GM21717 (cell line): ENCODE results near the gene ZNF469.

Source experiments
- ATAC-seq: cut with Tn5 transposase; IDR thresholded peaks from one replicate; pipeline ENCODE4 v1.9.1; 2021; ENCODE audit warnings: mild to moderate bottlenecking, moderate library complexity; ENCODE audit not compliant: unreplicated experiment

Gene ZNF469, protein sequence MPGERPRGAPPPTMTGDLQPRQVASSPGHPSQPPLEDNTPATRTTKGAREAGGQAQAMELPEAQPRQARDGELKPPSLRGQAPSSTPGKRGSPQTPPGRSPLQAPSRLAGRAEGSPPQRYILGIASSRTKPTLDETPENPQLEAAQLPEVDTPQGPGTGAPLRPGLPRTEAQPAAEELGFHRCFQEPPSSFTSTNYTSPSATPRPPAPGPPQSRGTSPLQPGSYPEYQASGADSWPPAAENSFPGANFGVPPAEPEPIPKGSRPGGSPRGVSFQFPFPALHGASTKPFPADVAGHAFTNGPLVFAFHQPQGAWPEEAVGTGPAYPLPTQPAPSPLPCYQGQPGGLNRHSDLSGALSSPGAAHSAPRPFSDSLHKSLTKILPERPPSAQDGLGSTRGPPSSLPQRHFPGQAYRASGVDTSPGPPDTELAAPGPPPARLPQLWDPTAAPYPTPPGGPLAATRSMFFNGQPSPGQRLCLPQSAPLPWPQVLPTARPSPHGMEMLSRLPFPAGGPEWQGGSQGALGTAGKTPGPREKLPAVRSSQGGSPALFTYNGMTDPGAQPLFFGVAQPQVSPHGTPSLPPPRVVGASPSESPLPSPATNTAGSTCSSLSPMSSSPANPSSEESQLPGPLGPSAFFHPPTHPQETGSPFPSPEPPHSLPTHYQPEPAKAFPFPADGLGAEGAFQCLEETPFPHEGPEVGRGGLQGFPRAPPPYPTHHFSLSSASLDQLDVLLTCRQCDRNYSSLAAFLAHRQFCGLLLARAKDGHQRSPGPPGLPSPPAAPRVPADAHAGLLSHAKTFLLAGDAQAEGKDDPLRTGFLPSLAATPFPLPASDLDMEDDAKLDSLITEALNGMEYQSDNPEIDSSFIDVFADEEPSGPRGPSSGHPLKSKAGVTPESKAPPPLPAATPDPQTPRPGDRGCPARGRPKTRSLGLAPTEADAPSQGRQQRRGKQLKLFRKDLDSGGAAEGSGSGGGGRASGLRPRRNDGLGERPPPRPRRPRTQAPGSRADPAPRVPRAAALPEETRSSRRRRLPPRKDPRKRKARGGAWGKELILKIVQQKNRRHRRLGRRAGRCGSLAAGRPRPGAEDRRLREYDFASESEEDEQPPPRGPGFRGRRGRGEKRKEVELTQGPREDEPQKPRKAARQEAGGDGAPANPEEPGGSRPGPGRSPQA (N-terminal part only)

DNA sequence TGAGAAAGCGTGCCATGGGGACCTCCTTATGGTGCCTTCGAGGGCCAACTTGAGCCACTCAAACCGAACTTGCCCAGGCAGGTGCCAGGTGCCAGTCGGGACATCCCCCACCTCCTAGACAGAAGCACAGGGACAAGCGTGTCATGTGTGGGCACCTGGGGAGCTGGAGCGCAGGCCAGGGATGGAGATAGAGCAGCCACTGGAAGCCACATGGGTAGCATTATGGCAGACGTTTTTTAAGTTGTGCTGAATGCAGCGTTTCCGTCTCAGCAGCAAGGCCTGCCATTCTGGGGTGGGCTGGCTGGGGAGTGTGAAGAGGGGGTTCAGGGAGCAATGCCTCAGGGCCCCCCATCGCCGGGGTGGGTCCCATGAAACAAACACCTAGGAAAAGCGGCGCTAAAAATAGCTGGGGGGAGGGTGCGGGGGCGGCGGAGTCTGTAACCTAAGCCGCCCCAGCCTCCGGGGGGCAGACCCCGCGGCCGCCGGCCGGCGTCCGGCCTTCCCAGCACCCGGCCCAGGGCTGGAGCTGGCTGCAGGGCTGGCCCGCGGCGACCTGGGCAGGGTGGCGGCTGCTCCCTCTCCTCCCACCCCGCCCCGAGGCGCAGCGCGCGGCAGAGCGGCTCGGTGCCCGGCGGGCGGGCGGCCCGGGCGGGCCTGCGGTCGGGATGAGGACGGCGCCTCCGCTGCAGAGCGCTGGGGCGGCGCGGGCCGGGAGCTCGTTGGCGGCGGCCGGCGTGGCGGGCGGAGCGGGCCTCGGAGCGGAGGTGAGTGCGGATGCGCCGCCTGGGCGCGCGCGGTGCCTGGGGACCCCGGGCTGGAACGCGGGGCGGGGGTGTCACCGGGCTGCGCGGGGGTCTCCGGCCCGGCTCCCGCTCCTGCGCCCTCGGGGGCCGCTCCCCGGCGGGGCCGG lies at the start of gene ZNF469:
Gene ZNF469, plus strand, starts transcription at position 469 of the 910 bp plus-strand sequence. CDS start 44,512 bp downstream, outside the sequence.
- no peak for ATAC-seq

DNA sequence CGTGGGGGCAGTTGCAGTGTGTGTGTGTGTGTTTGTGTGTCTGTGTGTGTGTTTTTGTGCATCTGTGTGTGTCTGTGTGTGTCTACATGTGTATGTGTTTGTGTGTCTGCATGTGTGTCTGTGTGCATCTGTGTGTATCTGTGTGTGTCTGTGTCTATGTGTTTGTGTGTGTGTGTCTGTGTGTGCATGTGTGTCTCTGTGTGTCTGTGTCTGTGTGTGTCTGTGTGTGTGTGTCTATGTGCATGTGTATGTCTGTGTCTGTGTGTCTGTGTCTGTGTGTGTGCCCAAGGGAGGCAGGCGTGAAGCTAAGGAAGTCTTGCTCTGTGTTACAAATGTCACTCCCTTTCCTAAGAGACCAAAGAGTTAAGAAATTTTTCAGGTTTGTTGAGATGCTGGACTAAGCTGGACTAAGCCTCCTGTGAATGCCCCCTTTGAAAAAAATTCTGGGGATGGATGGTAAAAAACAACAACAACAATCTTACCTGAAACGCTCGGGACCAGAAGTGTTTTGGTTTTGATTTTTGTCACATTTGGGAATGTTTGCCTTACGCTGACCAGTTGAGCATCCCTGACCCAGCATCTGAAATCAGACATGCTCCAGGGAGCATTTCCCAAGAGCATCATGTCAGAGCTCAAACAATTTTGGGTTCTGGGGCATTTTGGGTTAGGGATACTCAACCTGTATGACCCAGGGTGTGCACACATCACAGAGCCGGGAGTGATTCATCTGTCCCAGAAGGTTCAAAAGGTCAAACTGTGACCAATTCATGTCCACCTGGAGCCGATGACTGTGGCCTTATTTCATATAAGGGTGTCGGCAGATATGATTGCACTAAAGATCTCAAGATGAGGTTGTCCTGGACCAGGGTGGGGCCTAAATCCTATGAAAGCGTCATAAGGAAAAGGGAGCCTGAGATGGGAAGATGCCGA lies 48.6 kb upstream of the ZNF469 start:
- ATAC-seq: no peak

DNA sequence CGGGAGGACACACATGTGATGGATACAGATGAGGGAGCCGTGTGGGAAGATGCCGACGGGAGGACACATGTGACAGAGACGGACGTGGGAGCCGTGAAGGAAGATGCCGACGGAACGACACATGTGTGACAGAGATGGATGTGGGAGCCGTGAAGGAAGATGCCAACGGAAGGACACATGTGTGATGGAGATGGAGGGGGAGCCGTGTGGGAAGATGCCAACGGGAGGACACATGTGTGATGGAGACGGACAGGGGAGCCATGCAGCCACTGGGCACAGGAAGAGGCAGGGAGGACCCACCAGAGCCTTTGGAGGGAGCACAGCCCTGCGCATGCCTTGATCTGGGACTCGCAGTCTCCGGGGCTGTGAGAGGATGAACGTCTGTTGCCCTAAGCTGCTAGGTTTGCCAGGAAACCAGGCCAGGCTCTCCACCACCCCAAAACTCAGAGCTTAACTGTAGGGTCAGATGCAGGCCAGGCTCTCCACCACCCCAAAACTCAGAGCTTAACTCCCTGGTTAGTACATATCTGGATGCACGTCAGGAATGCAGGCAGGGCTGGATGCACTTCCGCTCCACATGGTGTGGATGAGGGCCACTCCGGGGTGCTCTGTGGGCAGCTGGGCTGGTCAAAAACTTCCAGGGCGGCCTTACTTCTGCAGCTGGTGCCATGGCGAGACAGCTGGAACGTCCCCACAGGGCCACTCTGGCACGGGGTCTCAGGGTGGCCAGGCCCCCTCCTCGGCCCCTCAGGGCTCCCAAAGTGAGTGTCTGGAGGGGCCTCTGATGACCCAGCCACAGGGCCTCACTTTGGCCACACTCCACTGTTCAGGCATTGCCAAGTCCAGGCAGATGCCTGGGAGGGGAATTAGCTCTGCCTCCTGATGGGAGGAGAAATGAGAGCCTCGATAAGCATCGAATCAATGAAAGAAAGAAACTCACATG lies 47.7 kb upstream of the ZNF469 start:
- no peak for ATAC-seq

DNA sequence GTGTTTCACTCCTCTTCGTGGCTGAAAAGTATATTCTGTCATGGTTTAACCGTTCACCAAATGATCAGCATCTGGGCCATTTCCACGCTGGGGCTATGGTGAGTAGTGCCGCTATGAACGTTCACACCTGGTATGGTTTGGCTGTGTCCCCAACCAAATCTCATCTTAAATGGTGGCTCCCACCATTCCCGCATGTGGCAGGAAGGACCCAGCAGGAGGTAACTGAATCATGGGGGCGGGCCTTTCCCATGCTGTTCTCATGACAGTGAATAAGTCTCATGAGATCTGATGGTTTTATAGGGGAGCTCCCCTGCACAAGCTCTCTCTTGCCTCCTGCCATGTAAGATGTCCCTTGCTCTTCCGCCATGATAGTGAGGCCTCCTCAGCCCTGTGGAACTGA lies 45.7 kb upstream of the ZNF469 start:
- ATAC-seq: no peak

DNA sequence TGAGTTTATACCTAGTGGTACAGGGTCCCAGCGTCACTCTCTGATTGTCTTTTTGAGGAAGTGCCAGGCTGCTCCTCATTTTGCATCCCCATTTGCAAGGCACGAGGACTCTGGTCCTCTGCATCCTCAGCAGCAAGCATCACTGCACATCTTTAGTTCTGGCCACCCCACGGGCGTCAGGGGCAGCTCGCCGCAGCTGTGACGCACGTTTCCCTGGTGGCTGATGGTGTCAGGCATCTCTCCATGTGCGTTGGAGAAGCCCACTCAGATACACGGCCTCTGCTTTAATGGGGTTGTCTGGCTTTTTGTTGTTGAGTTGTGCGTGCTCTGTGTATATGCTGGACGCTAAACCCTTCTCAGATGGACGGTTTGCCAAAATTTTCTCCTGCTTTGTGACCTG lies 45.2 kb upstream of the ZNF469 start:
- no peak for ATAC-seq

DNA sequence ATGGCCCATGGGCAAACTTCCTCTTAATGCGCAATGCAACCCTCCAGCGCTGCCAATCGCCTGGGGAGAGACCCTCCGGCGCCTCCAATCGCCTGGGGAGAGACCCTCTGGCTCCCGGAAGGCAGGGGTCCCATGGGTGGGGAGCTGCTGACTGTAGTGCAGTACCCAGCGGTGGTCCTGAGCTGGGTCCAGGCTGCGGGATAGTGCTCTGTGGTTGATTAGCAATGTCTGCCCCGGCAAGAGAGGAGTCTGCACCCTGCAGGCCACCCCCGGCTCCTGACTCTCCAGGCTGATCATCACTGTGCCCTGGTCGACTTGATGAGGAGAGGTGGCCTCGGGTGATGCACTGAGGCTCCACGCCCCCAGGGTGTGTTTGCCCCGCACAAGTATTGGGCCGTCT lies 44.6 kb upstream of the ZNF469 start:
- no peak for ATAC-seq

DNA sequence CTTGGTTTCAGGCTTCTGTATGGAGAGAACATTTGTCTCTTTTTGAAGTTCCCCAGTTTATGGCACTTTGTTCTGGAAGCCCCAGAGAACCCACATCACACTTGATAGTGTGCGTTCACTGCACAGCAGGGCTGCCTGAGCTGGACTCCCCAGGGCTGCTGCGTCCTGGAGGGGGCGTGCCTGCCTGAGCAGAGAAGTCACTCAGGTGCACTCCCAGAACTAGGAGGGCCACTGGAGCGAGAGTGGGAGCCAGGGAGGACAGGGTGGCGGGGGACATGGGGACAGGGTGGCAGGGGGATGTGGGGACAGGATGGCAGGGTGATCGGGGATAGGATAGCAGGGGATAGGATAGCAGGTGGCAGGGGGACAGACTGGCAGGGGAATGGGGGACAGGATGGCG lies 43.9 kb upstream of the ZNF469 start:
- ATAC-seq: no peak

DNA sequence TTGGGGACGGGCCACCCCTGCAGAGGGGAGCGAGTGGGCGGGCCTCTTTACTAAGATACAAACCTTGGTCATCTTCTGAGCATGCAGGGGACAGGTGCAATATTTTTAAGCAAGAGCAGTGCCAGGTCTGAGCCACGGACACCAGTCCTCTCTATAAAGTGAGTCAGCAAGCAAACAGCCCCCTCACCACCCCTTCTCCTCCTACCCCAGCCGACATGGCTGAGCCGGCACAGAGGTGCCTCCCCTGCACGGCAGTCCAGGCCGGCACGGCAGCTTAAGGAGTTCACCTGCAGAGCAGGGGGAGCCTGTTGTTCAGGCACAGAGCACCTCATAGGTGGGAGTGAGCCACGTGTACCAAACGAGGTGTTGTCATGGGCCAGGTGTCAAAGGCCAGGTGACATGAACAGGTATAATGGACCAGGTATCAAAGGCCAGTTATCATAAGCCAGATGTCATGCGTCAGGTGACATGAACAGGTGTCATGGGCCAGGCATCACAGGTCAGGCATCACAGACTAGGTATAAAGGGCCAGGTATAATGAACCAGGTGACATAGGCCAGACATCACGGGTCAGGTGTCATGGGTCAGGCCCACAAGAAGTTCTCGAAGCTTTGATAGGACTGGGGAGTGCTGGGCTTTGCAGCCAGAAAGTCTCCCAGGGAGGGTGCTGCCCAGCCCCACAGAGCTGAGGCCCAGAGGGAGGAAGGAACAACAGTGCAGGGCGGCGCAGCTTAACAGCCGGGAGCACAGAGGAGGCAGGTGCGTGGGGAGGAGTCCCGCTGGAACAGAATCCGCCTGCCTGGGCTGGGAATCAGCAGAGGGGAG lies 42.6 kb upstream of the ZNF469 start:
- ATAC-seq: no peak

DNA sequence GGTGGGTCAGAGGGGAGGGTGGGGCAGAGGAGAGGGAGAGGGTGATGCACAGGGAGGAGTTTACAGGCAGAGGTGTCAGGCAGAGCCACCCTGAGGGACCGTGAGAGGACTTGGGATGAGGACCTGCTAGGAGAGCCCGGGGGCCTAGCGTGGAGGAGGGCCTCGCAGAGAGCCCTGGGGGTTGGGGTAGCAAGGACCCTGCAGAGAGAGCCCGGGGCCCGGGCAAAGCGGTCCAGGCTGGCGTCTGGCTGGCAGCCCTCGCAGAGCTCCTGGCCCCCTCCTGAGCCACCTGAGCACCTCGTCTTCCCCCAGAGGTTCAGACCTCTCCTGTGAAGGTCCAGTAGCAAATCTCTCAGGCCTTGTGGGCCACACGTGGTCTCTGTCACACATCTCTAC lies 42.0 kb upstream of the ZNF469 start:
- ATAC-seq: no peak

DNA sequence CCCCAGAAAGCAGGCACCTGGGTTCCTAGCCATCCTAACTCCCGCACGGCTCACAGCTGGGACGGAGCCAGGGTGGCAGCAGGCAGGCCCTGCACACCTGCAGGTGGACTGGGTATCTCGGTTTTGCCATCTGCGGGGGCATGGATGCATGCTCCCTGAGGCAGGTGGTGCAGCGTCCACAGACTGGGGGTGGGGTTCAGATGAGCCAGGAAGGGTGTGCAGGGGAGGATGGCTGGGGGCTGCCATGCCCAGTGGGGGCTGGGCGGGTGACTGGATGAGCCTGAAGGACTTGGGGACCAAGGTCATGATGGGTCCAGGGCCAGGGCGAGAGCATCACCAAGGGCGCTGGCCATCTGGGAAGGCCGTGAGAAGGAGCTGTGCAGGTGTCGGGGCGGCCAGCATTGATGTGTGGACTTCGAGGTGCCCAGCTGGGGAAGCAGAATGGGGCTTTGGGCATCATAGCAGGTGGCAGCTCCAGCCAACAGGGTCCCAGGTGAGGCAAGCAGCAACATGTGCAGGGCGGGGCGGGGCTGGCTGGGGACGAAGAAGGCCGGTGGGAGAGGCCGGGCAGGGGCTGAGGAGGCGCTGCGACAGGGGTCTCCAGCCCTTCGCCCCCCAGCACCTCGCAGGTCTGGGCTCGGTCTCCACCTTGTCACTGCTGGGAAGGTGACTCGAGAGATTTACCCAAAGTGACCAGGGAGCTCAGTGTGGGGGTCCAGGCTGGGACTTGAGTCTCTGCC lies 41.0 kb upstream of the ZNF469 start:
- no peak for ATAC-seq

DNA sequence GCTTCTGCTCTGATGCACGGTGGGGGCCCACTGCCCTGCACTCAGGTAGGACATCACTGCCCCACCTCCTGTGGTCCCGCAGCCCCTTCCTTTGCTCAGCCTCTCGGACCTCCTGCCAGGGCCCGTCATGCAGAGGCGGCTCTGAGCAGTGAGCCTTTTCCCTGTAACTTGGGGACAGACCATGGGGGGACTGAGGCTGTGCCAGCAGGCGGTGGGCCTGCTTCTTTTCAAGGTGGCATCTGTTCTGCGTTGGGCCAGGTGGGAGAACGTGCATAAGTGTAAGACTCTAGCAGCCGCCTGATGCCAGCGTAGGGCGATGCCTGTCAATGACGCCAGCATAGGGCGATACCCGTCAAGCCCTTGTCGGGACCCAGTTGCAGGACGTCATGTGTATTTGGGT lies 40.3 kb upstream of the ZNF469 start:
- ATAC-seq: no peak

DNA sequence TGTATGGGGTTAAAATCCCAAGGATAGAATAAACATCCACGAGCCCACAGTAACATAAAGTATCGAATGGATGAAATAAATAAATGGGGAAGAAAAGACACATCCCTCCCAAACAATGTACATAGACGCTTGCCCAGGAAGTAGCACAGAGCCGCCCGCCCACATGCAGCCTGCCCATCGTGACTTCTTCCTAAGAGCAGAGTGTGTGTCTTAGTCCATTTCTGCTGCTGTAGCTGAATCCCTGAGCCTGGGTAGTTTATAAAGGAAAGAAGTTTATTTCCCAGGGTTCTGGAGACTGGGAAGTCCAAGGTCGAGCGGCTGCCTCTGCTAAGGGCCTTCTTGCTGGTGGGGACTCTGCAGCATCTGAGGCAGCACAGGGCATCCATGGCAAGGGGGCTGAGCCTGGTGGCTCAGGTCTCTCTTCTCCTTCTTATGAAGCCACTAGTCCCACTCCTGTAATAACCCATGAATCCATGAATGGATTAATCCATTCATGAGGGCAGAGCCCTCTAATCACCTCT lies 39.4 kb upstream of the ZNF469 start:
- no peak for ATAC-seq

DNA sequence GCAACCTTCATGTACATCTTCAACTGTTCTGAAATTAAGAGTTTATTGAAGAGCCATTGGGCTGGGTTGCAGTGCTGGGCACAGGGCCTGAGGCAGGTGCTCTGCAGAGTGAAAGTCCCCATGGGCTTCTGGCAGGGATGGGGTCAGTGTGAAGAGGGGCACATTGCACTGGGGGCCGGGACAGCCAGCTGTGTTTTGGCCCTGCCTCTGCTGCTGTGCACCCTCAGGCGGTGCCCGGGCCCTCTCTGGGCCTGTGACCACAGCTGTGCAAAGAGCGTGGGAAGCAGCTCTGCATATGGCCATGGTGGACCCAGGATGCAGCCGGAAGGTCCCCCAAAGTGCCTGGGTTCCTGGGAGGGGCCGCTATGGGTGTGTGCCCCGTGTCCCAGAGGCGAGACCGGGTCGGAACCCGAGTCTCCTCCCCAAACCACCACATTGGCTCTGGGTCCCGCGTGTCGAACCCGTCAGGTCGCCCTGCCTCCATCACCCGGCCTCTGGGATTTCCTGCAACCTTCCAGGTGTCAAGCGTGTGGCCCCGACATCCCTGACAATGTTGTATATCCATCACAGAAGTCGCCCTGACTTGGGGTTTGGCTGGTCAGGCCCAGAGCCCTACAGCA lies 38.2 kb upstream of the ZNF469 start:
- ATAC-seq: no peak

DNA sequence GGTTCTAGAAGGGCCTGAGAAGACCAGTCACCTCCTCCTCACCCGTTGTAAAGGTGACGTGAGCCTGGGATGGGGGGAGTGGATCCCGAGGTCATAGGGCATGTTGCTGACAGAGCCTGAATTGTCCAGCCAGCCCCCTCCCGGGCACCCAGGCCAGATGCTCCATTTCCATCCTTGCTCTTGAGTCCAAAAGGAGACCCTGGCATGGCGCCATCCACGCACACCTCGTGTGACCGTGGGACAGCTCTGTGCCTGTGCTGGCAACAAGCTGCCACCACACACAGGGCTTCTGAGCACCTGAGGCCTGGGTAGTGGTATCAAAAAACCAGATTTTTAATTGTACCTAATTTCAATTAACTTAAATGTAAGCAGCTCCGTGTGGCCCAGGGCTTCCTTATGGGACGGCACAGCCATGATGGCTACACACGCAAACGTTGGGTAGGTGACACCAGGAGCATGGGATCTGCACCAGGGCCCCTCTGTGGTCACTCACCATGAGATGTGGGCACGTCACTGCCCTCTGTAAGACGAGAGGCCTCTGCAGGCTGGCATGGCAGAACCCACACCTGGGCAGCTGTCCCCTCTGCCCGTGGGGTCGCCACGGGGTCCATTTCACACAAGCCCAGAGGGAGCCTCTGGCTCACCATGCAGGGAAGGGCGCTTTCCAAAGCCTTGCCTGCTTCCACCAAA lies 37.6 kb upstream of the ZNF469 start:
- ATAC-seq: no peak
